Breast epithelium (tissue), 4 donors: ENCODE data around the gene CHRM5. TPM values are rescaled to one million over a fixed set of nuclear protein-coding genes. Genes with fewer than 3 reads are reported as not detected.

ENCODE experiments used
- DNase-seq, 2 donors: peaks; one replicate each; pipeline ENCODE4 v3.0.0-alpha.2; 2019; ENCODE audit warnings: low spot score in 2 of 2
- H3K27ac ChIP-seq, 2 donors: fragments of 200-600 bp; sonication (generic) in 1 of 2; one replicate each; pipeline ENCODE4 v1.5.1; 2016 to 2019; ENCODE audit warnings: mild to moderate bottlenecking in 1 of 2
- H3K27me3 ChIP-seq, 2 donors: fragments of 200-600 bp; sonication (generic) in 1 of 2; one replicate each; pipeline versions ENCODE4 v1.5.1 to v1.6.0; 2017 to 2019; ENCODE audit warnings: control low read depth in 1 of 2, mild to moderate bottlenecking in 1 of 2
- H3K36me3 ChIP-seq: fragments of 200-600 bp; one replicate; pipeline ENCODE4 v1.5.1; 2019
- H3K4me1 ChIP-seq, 2 donors: fragments of 200-600 bp; sonication (generic); one replicate each; pipeline ENCODE4 v1.5.1; 2016 to 2019; ENCODE audit warnings: control low read depth in 1 of 2
- H3K4me3 ChIP-seq, 3 donors: fragments of 200-600 bp; sonication (generic); 1 replicate in 2 of 3; 2 replicates in 1 of 3; pipeline ENCODE4 v1.5.1; 2016 to 2019; ENCODE audit warnings: mild to moderate bottlenecking in 3 of 3, moderate library complexity in 2 of 3
- H3K9me3 ChIP-seq, 2 donors: fragments of 200-600 bp; sonication (generic) in 1 of 2; one replicate each; pipeline ENCODE4 v1.5.1; 2016 to 2019; ENCODE audit warnings: control low read depth in 1 of 2
- CTCF ChIP-seq, 3 donors: fragments of 450-650 bp; IDR thresholded peaks; one replicate each; pipeline ENCODE4 v1.5.1; 2016 to 2017; ENCODE audit warnings: antibody characterized with exemption in 3 of 3, mild to moderate bottlenecking in 3 of 3, moderate library complexity in 3 of 3
- POLR2A ChIP-seq: fragments of 450-650 bp; IDR thresholded peaks from one replicate; pipeline ENCODE4 v1.6.1; 2016; ENCODE audit warnings: antibody characterized with exemption, mild to moderate bottlenecking, moderate library complexity
- POLR2AphosphoS5 ChIP-seq, 3 donors: sonication (generic); formaldehyde crosslinking; IDR thresholded peaks; one replicate each; pipeline ENCODE4 v1.6.1; 2017; ENCODE audit warnings: antibody characterized with exemption in 3 of 3
- intact Hi-C: fragments of 100-400 bp; cut with DNase I; formaldehyde crosslinking; loops from one replicate; pipeline ENCODE4 v1.15.1; 2023; ENCODE audit warnings: low total_unique reads
- total RNA-seq, 3 donors: library from RNA; depleted of rRNA; stranded (reverse); fragments of >200 nt; gene quantifications; one replicate each; pipeline ENCODE4 v1.1.0, GENCODE V29; 2016

Gene CHRM5
- total RNA-seq, 3 donors from 2014 or later, result not detected

GRCh38 chr15:34023907-34024306, 55.6 kb downstream of the CHRM5 start:
- no peak for TF ChIP-seq POLR2A
- no peak for TF ChIP-seq POLR2AphosphoS5 (IDR thresholded peaks at IDR 0.05)
- no peak for TF ChIP-seq CTCF (IDR thresholded peaks at IDR 0.05)
- no peak overlapping the region for H3K27ac ChIP-seq
- no peak overlapping the region for H3K4me3 ChIP-seq
- no peaks in the 10 kb centered on the region for H3K4me1 ChIP-seq
- H3K9me3 ChIP-seq, result no peaks in the 10 kb centered on the region
- intact Hi-C loops, result no loop called here
- no peak for DNase-seq
- no peaks in the 10 kb centered on the region for H3K36me3 ChIP-seq
- H3K27me3 ChIP-seq, result no peaks in the 10 kb centered on the region

GRCh38 chr15:34025252-34025651, 57.0 kb downstream of the CHRM5 start:
- Histone ChIP-seq H3K9me3 (no peaks in the 10 kb centered on the region), H3K36me3 (no peaks in the 10 kb centered on the region), H3K27me3 (no peaks in the 10 kb centered on the region), H3K4me1 (no peaks in the 10 kb centered on the region), H3K27ac (no peak overlapping the region), H3K4me3 (no peak overlapping the region)
- no peak for DNase-seq
- TF ChIP-seq POLR2A, result no peak
- no peak for TF ChIP-seq CTCF (IDR thresholded peaks at IDR 0.05)
- no peak for TF ChIP-seq POLR2AphosphoS5 (IDR thresholded peaks at IDR 0.05)
- intact Hi-C loops, result no loop called here

- no peak for DNase-seq
- no peak for TF ChIP-seq POLR2AphosphoS5 (IDR thresholded peaks at IDR 0.05)
- TF ChIP-seq CTCF (IDR thresholded peaks at IDR 0.05), result no peak
- TF ChIP-seq POLR2A, result no peak
- Histone ChIP-seq H3K36me3 (no peaks in the 10 kb centered on the region), H3K27ac (no peak overlapping the region), H3K4me1 (no peaks in the 10 kb centered on the region), H3K9me3 (no peaks in the 10 kb centered on the region), H3K4me3 (no peak overlapping the region), H3K27me3 (no peaks in the 10 kb centered on the region)
- intact Hi-C loops, result no loop called here
Observed at GRCh38 chr15:34027606-34028005, 59.3 kb downstream of the CHRM5 start.

GRCh38 chr15:34031987-34032760, 63.9 kb downstream of the CHRM5 start:
- intact Hi-C loops, result no loop called here
- H3K36me3 ChIP-seq, result no peaks in the 10 kb centered on the region

More at GRCh38 chr15:34031987-34032760, 63.9 kb downstream of the CHRM5 start:
- H3K9me3 ChIP-seq, result no peaks in the 10 kb centered on the region
- H3K27ac ChIP-seq, result no peak overlapping the region
- H3K4me3 ChIP-seq, result no peak overlapping the region
- no peaks in the 10 kb centered on the region for H3K27me3 ChIP-seq
- TF ChIP-seq POLR2A (no peak), CTCF (IDR thresholded peaks at IDR 0.05) (no peak), POLR2AphosphoS5 (IDR thresholded peaks at IDR 0.05) (no peak)
- no peaks in the 10 kb centered on the region for H3K4me1 ChIP-seq
- DNase-seq, result no peak
